HEK293 (cell line): ENCODE results near the gene DMRTA1.
A peak's percentile ranks its signal among the peaks of the same experiment; 100 is the strongest.

ENCODE experiments used
- CTCF ChIA-PET: fragments of 350-600 bp; formaldehyde crosslinking; extraction: SDS; loops from one replicate; lab custom pipeline; 2021; ENCODE audit warnings: antibody characterized with exemption; lab: Yijun Ruan, JAX
- POLR2A ChIA-PET: fragments of 300-600 bp; formaldehyde crosslinking; extraction: SDS; loops from one replicate; lab custom pipeline; 2020; ENCODE audit warnings: antibody characterized with exemption, inconsistent platforms; lab: Yijun Ruan, JAX
- H3K27ac ChIP-seq: fragments of 200-500 bp; sonication (Bioruptor generic); 2 replicates; pipeline ENCODE4 v1.5.1; 2014; ENCODE audit warnings: low read depth, low read length, control low read depth, inconsistent platforms; ENCODE audit errors: extremely low read depth
- H3K36me3 ChIP-seq, 2 experiments: fragments of 200-500 bp in 1 of 2; sonication (Bioruptor generic) in 1 of 2; 1 replicate in 1 of 2; 2 replicates in 1 of 2; pipeline ENCODE4 v1.5.1; 2014 to 2017; ENCODE audit warnings: inconsistent platforms in 2 of 2, low read length in 2 of 2; ENCODE audit not compliant: control insufficient read depth in 2 of 2, insufficient read depth in 1 of 2
- H3K4me1 ChIP-seq: fragments of 200-500 bp; sonication (Bioruptor generic); 2 replicates; pipeline ENCODE4 v1.5.1; 2014; ENCODE audit warnings: mild to moderate bottlenecking, low read length, inconsistent platforms; ENCODE audit not compliant: control insufficient read depth, insufficient read depth
- H3K4me3 ChIP-seq: 2 replicates; pipeline ENCODE4 v1.5.1; 2011; ENCODE audit warnings: low read depth, mild to moderate bottlenecking, control low read depth, low read length, moderate library complexity
- H3K9me3 ChIP-seq: fragments of 200-500 bp; sonication (Bioruptor generic); 2 replicates; pipeline ENCODE4 v1.5.1; 2014; ENCODE audit warnings: low read depth, low read length, inconsistent platforms; ENCODE audit not compliant: control insufficient read depth, insufficient read depth
- EGR2 ChIP-seq: fragments of 450-650 bp; formaldehyde crosslinking; IDR thresholded peaks from 2 replicates; pipeline ENCODE4 v1.5.1; 2016; ENCODE audit warnings: low read depth, missing biosample characterization, missing genetic modification characterization
- KLF7 ChIP-seq: fragments of 450-650 bp; formaldehyde crosslinking; IDR thresholded peaks from 2 replicates; pipeline ENCODE4 v1.5.1; 2016; ENCODE audit warnings: missing biosample characterization, missing genetic modification characterization, borderline replicate concordance
- SETDB1 ChIP-seq: IDR thresholded peaks from one replicate; pipeline ENCODE4 v1.6.1; 2017; ENCODE audit warnings: mild to moderate bottlenecking, low read length, moderate library complexity, mixed read lengths; ENCODE audit not compliant: insufficient read length
- ZBTB20 ChIP-seq: fragments of 450-650 bp; formaldehyde crosslinking; IDR thresholded peaks from 2 replicates; pipeline ENCODE4 v1.5.1; 2016; ENCODE audit warnings: missing biosample characterization, missing genetic modification characterization
- ZBTB26 ChIP-seq: fragments of 450-650 bp; formaldehyde crosslinking; optimal IDR thresholded peaks from 2 replicates; pipeline ENCODE3; 2016; ENCODE audit warnings: missing biosample characterization, mild to moderate bottlenecking, missing genetic modification characterization
- ZFHX2 ChIP-seq: fragments of 450-650 bp; formaldehyde crosslinking; conservative IDR thresholded peaks from 2 replicates; pipeline ENCODE4 v1.5.1; 2016; ENCODE audit warnings: missing biosample characterization, missing genetic modification characterization
- ZNF114 ChIP-seq: fragments of 450-650 bp; formaldehyde crosslinking; IDR thresholded peaks from 2 replicates; pipeline ENCODE4 v1.5.0; 2017; ENCODE audit warnings: missing biosample characterization, missing genetic modification characterization
- ZNF133 ChIP-seq: fragments of 450-650 bp; formaldehyde crosslinking; IDR thresholded peaks from 2 replicates; pipeline ENCODE4 v1.5.1; 2016; ENCODE audit warnings: missing biosample characterization, missing genetic modification characterization
- ZNF24 ChIP-seq: fragments of 450-650 bp; formaldehyde crosslinking; IDR thresholded peaks from 2 replicates; pipeline ENCODE4 v1.5.1; 2016; ENCODE audit warnings: missing biosample characterization, missing genetic modification characterization
- ZNF311 ChIP-seq: fragments of 450-650 bp; formaldehyde crosslinking; IDR thresholded peaks from 2 replicates; pipeline ENCODE4 v1.5.1; 2017; ENCODE audit warnings: missing biosample characterization, missing genetic modification characterization, borderline replicate concordance
- ZNF404 ChIP-seq: fragments of 450-650 bp; formaldehyde crosslinking; IDR thresholded peaks from 2 replicates; pipeline ENCODE4 v1.5.1; 2017; ENCODE audit warnings: missing biosample characterization, missing genetic modification characterization
- ZNF416 ChIP-seq: fragments of 450-650 bp; formaldehyde crosslinking; IDR thresholded peaks from 2 replicates; pipeline ENCODE4 v1.5.1; 2016; ENCODE audit warnings: missing biosample characterization, missing genetic modification characterization
- ZNF423 ChIP-seq: fragments of 450-650 bp; formaldehyde crosslinking; IDR thresholded peaks from 2 replicates; pipeline ENCODE4 v1.5.1; 2016; ENCODE audit warnings: missing biosample characterization, missing genetic modification characterization
- ZNF513 ChIP-seq: fragments of 450-650 bp; IDR thresholded peaks from 2 replicates; pipeline ENCODE4 v1.5.1; 2018; ENCODE audit warnings: missing biosample characterization, missing genetic modification characterization
- ZNF623 ChIP-seq: fragments of 450-650 bp; formaldehyde crosslinking; IDR thresholded peaks from 2 replicates; pipeline ENCODE4 v1.5.1; 2016; ENCODE audit warnings: missing biosample characterization, missing genetic modification characterization
- ZNF629 ChIP-seq: fragments of 450-650 bp; formaldehyde crosslinking; IDR thresholded peaks from 2 replicates; pipeline ENCODE4 v1.5.1; 2017; ENCODE audit warnings: missing biosample characterization, missing genetic modification characterization
- ZSCAN16 ChIP-seq: fragments of 450-650 bp; formaldehyde crosslinking; IDR thresholded peaks from 2 replicates; pipeline ENCODE4 v1.5.1; 2016; ENCODE audit warnings: missing biosample characterization, missing genetic modification characterization
- ZSCAN18 ChIP-seq: fragments of 450-650 bp; formaldehyde crosslinking; IDR thresholded peaks from 2 replicates; pipeline ENCODE4 v1.5.1; 2016; ENCODE audit warnings: missing biosample characterization, missing genetic modification characterization
- ZSCAN4 ChIP-seq: fragments of 450-650 bp; formaldehyde crosslinking; IDR thresholded peaks from 2 replicates; pipeline ENCODE4 v1.5.1; 2017; ENCODE audit warnings: missing biosample characterization, missing genetic modification characterization
- ZSCAN5A ChIP-seq: fragments of 450-650 bp; formaldehyde crosslinking; IDR thresholded peaks from 2 replicates; pipeline ENCODE4 v1.5.1; 2016; ENCODE audit warnings: missing biosample characterization, missing genetic modification characterization

The DMRTA1 gene

GRCh38 chr9:22413884-22414283 is 32.7 kb upstream of the DMRTA1 start:
- Histone ChIP-seq H3K4me3 (no peak overlapping the region), H3K36me3 (no peaks in the 10 kb centered on the region), H3K27ac (no peak overlapping the region), H3K4me1 (no peaks in the 10 kb centered on the region), H3K9me3 (no peaks in the 10 kb centered on the region)
- TF ChIP-seq ZNF423 (tag by site-specific recombination) (no peak), ZNF513 (peak; percentile 88), ZSCAN5A (tag by site-specific recombination) (no peak)
- ChIA-PET CTCF (no interaction called here), POLR2A (no interaction called here)

- Histone ChIP-seq H3K36me3 (no peaks in the 10 kb centered on the region), H3K27ac (no peak overlapping the region), H3K9me3 (no peaks in the 10 kb centered on the region), H3K4me1 (no peaks in the 10 kb centered on the region), H3K4me3 (no peak overlapping the region)
- no peak for TF ChIP-seq ZNF114 (tag by site-specific recombination)
- TF ChIP-seq EGR2 = no peak
- no peak for TF ChIP-seq ZBTB20 (tag by site-specific recombination)
- TF ChIP-seq ZNF311 = no peak
- no peak for TF ChIP-seq SETDB1
- no peak for TF ChIP-seq ZSCAN4 (tag by site-specific recombination)
- no peak for TF ChIP-seq ZFHX2 (tag by site-specific recombination)
- TF ChIP-seq ZSCAN18 (tag by site-specific recombination) = no peak
- TF ChIP-seq KLF7 (tag by site-specific recombination) = no peak
- TF ChIP-seq ZNF24 (tag by site-specific recombination) = no peak
- TF ChIP-seq ZBTB26 = no peak
- ChIA-PET POLR2A (no interaction called here), CTCF (interaction anchor here (0.5 to 1.2 kb wide), 3 partner anchors 36 to 1098 kb away, joined by 4 to 5 read pairs (median 4); no protein-coding TSS in a partner anchor)
Measured at GRCh38 chr9:22415941-22416691, 30.5 kb upstream of the DMRTA1 start.

GRCh38 chr9:22416692-22417060 is 29.9 kb upstream of the DMRTA1 start:
- Histone ChIP-seq H3K36me3 (no peaks in the 10 kb centered on the region), H3K4me3 (no peak overlapping the region), H3K27ac (no peak overlapping the region), H3K9me3 (no peaks in the 10 kb centered on the region), H3K4me1 (no peaks in the 10 kb centered on the region)
- CTCF ChIA-PET = interaction anchor here (0.6 to 0.8 kb wide), 2 partner anchors 36 to 921 kb away, joined by 3 to 4 read pairs; no protein-coding TSS in a partner anchor
- POLR2A ChIA-PET = no interaction called here
- no peak for TF ChIP-seq ZNF629
- no peak for TF ChIP-seq ZNF133 (tag by site-specific recombination)
- no peak for TF ChIP-seq ZNF404 (tag by site-specific recombination)
- no peak for TF ChIP-seq ZNF416 (tag by site-specific recombination)
- no peak for TF ChIP-seq ZSCAN16 (tag by site-specific recombination)
- no peak for TF ChIP-seq ZNF623
